Dermis blood vessel endothelial cell (primary cell): ENCODE data around the gene TIMM22. TPM values are rescaled to one million over a fixed set of nuclear protein-coding genes. Genes with fewer than 3 reads are reported as not detected.
A peak's percentile ranks its signal among the peaks of the same experiment; 100 is the strongest.
"Not testable (repeated sequence)": the region's sequence is repeated elsewhere in the genome, so short reads cannot be mapped to it uniquely, and the experiment has no call there.

Experiments used
- DNase-seq: peaks from one replicate; pipeline ENCODE4 v3.0.0; 2010
- total RNA-seq: library from RNA; depleted of rRNA; stranded (reverse); fragments of >200 nt; gene quantifications from 2 replicates; pipeline ENCODE4 v1.2.3, GENCODE V29; 2014

The TIMM22 gene
- 22.3 and 22.4 TPM in 2 replicates for total RNA-seq

GRCh38 chr17:996554-997344 lies at the start of gene TIMM22:
TSS of gene TIMM22 (plus strand) at chr17:997129. CDS start at chr17:997143, 14 bp downstream.
- DNase-seq, result peak; percentile 99

GRCh38 chr17:948284-948852 lies 48.6 kb upstream of the TIMM22 start:
- no peak for DNase-seq

GRCh38 chr17:949623-950303 lies 47.2 kb upstream of the TIMM22 start:
- DNase-seq, result no peak

- DNase-seq, result peak; percentile 47
These were observed 45.4 kb upstream of the TIMM22 start for GRCh38 chr17:951325-952132.

- DNase-seq, result not testable (repeated sequence)
These were observed 44.3 kb upstream of the TIMM22 start for GRCh38 chr17:952592-952991.

GRCh38 chr17:953767-954166 lies 43.2 kb upstream of the TIMM22 start:
- DNase-seq, result no peak

- DNase-seq, result peak; percentile 97
These were observed 42.3 kb upstream of the TIMM22 start for GRCh38 chr17:954431-955164.

GRCh38 chr17:956905-957304 lies 40.0 kb upstream of the TIMM22 start:
- DNase-seq, result peak; percentile 50

- DNase-seq, result no peak
These were observed 39.0 kb upstream of the TIMM22 start for GRCh38 chr17:957856-958421.

- no peak for DNase-seq
These were observed 38.0 kb upstream of the TIMM22 start for GRCh38 chr17:958712-959451.

GRCh38 chr17:962166-962565 lies 34.8 kb upstream of the TIMM22 start:
- no peak for DNase-seq

GRCh38 chr17:962670-963069 lies 34.3 kb upstream of the TIMM22 start:
- no peak for DNase-seq

- DNase-seq, result no peak
These were observed 32.1 kb upstream of the TIMM22 start for GRCh38 chr17:964876-965275.

GRCh38 chr17:965311-965989 lies 31.5 kb upstream of the TIMM22 start:
- DNase-seq, result no peak

- no peak for DNase-seq
These were observed 29.8 kb upstream of the TIMM22 start for GRCh38 chr17:967122-967521.

- peak; percentile 36 for DNase-seq
These were observed 27.9 kb upstream of the TIMM22 start for GRCh38 chr17:968812-969730.

GRCh38 chr17:969811-970355 lies 27.0 kb upstream of the TIMM22 start:
- DNase-seq, result peak; percentile 41

- no peak for DNase-seq
These were observed 26.6 kb upstream of the TIMM22 start for GRCh38 chr17:970364-970763.

GRCh38 chr17:971861-972260 lies 25.1 kb upstream of the TIMM22 start:
- not testable (repeated sequence) for DNase-seq
